NCI-H1048 (cell line): ENCODE results near the gene RALGPS1.

Experiments
- DNase-seq: peaks from one replicate; lab custom pipeline; 2025; lab: John Stamatoyannopoulos, UW

The RALGPS1 gene

DNA sequence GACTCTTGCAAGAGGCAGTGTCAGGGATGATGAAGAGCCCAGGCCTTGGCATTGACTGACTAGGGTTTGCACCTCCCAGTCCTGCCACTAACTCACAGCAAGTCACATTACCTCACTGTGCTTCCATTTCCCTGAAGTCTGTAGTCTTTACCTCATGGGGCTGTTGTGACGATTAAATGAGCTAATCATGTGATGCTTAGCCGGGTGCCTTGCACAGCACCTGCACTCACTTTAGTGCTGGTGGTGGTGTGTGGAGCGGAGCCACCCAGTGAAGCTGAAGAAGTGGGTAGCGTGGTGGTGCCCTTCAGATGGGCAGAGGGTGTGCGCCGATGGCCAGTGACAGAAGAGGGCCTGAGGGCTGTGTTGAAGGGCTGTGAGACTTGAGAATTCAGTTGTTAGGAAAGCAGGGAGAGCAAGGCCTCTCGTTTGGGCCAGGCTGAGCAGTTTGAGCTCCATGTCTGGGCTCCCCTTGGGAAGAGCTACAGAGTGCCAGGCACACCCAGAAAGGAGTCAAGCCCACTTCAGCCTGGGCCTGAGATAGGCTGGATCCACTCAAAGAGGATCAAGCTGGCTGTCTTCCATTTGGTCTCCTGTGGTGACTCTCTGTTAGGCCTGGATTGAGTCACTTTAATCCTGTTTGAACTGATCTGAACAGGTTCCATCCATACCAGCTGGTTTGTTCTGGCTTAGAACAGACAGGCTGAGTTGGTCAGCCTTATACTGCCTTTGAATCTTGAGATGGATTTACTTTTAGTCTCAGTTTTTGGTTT, 42.5 kb downstream of the RALGPS1 start:
- DNase-seq = no peak

GRCh38 chr9:126957687-126958053, 43.1 kb downstream of the RALGPS1 start:
- no peak for DNase-seq

- DNase-seq = no peak
Measured at GRCh38 chr9:126959336-126959735, 44.8 kb downstream of the RALGPS1 start.

DNA sequence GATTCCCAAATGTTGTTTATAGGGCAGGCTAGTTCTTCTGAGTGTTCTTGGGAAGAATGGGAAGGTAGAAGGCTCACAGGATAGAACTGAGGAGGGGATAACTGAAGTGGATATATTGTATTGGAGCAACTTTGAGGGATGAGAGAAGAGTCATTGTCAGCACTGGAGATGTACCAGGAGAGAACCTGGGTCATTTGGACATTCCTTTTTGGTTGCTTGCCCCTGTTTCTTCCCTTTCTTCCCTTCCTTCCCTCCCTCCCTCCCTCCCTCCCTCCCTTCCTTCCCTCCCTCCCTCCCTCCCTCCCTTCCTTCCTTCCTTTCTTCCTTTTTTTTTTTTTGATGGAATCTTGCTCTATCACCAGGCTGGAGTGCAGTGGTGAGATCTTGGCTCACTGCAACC, 45.3 kb downstream of the RALGPS1 start:
- no peak for DNase-seq

DNA sequence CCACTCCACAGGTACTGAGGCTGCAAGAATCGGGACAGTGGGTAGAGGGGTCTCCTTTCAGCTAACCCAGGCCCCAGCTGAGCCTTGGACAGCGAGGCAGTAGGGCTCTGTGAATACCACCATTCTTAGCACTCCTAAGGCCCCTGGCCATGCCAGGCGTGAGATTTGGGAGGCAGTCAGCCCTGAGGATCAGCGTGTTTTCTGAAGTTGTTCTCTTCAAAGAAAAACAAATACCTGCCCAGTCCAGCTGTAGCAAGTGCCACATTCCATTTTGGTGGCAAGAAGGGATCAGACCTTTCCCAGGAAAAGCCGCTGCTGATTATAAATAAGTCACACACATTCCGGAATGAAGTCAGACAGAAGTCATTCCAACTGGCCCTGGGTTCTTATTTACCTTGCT, 47.8 kb downstream of the RALGPS1 start:
- no peak for DNase-seq

- DNase-seq = no peak
Measured at GRCh38 chr9:126965077-126965476, 50.5 kb downstream of the RALGPS1 start.

DNA sequence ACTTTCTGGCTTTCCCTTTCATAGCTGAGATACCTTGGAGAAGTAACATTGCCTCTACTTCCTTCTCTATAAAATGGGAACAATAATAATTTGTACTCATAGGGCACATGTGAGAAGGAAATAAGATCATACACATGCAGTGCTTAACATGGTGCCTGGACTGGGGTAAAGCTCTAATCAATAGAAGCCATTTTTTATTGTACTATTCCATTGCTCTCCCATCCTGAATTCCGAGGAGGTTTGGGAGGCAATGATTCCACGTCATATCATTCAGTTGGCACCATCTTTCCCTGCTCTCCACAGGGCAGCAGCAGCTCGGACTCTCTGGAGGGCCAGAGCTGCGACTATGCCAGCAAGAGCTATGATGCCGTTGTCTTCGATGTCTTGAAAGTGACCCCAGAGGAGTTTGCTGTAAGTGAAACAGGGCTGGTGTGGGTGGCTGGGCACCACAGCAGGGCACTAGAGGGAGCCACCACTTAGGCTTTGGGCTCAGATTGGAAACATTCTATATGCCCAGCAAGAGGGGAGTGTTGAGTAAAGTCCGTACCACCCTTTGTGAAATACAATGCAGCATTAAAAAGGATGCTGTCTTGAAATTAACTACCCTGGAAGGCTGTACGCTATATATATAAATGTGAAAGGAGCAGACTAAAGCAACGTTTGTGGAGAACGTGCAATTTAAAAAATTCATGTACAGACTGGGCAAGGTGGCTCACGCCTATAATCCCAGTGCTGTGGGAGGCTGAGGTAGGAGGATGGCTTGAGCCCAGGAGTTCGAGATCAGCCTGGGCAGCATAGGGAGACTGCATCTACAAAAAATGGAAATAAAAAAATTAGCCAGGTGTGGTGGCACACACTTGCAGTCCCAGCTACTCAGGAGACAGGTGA, 51.2 kb downstream of the RALGPS1 start:
- no peak for DNase-seq

DNA sequence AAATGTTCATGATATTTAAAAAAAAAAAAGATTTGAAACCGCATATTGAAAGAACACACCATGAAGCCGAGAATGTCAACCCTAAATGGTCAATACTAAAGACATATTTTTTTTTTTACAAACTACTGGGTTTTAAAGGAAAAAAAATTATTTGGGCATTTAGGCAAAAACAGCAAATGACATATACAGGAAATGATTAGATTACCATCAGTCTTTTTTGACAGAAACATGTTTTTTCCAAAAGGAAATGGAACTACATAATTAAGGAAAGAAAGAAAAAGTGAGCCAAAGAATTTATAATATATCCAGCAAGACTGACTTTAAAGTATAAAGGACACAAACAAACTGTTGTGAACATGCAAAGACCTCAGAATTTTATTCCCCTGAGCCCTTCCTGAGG, 56.7 kb downstream of the RALGPS1 start:
- DNase-seq = no peak

DNA sequence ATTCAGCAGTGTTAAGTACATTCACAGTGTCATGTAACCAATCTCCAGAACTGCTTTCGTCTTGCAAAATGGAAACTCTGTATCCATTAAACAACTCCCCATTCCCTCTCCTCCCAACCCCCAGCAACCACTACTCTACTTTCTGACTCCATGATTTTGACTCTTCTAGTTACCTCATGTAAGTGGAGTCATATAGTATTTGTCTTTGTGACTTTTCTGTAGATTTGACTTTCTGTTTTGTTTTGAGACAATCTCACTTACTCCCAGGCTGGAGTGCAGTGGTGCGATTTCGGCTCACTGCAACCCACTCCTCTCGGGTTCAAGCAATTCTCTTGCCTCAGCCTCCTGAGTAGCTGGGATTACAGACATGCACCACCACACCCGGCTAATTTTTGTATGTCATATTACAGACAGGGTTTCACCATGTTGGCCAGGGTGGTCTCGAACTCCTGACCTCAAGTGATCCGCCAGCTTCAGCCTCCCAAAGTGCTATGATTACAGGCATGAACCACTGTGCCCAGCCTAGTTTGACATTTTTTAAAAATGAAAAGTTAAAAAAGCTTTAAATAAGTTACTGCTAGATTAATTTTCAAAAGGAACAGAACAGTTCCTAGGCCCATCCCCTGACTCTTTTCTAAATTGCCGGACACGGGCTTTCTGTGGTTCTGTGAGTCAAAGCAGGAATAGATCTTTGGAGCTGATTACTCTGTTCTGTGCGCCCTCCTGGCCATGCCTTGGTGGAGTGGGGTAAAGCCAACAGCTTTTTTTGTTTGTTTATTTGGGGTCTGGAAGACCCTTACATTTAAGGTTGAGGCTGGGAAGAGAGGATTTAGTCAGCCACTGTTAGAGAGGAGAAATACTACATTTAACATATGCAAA, 59.3 kb downstream of the RALGPS1 start:
- no peak for DNase-seq

DNA sequence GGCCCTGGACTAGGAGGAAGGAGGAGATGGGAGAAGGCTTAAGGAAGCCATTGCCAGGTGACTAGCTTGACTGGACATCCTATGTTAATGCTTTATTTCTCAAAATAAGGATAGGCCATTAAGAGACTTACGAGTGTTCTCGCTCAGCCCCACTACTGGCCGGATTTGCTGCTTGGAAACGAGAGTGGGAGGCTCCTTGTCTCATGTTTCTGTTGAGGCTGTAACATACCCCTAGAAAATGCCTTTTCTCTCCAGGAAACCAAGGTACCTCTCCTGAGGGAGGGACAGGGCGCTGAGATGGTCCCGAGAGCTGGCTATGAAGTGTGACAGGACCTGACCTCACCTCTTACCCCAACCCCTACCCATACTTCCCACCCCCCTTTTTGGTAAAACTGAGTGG, 60.0 kb downstream of the RALGPS1 start:
- DNase-seq = no peak

- DNase-seq = no peak
Measured at GRCh38 chr9:126975327-126976220, 61.0 kb downstream of the RALGPS1 start.

- no peak for DNase-seq
Measured at GRCh38 chr9:126979461-126979860, 64.9 kb downstream of the RALGPS1 start.

DNA sequence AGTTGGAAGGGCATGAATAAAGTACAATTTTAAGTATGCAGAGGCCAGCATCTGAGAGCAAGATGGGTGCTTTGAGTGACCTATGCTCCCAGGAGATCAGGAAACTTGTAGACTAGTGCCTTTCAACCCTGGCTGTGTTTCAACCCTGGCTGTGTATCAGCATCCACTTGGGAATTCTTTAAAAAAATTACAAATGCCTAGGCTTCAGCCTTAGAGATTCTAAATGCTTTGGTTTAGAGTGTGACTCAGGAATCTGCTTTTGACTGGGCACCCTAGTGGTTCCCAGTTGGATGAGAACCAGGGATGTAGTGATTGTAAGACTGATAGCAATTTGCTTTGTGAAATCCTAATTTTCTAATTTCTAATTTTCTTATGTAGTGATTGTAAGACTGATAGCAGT, 65.6 kb downstream of the RALGPS1 start:
- DNase-seq = no peak

- DNase-seq = no peak
Measured at GRCh38 chr9:126981218-126981617, 66.6 kb downstream of the RALGPS1 start.

DNA sequence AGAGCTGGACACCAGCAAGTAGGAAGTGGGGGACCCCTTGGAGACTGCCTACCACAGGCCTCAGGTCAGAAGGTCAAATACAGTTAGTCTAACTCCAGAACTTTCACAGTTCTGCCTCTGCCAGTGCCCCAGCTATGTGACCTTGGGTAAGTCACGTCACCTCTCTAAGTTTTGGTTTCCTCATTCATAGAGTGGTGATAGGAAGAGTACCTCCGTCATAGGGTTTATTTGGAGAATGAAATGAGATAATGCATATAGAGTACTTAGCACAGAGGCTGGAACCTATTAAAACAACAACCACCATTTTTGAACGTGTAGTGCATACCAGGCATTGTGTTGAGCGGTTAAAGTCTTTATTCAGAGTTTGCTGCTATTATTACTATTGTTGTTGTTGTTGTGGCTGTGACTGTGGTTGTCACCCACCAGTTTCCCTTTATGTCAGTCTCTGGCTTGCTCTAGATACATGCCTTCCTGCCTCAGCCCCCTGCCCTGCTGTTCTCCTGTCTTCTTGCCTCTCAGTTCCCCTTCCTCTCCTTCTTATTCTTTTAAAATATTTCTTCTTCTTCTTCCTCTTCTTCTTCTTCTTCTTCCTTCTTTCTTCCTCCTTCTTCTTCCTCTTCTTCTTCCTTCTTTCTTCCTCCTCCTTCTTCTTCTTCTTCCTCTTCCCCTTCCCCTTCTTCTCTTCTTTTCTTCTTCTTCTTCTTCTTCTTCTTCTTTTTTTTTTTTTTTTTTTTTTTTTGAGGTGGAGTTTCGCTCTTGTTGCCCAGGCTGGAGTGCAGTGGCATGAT, 67.8 kb downstream of the RALGPS1 start:
- no peak for DNase-seq

- no peak for DNase-seq
Measured at GRCh38 chr9:126983767-126984166, 69.2 kb downstream of the RALGPS1 start.

DNA sequence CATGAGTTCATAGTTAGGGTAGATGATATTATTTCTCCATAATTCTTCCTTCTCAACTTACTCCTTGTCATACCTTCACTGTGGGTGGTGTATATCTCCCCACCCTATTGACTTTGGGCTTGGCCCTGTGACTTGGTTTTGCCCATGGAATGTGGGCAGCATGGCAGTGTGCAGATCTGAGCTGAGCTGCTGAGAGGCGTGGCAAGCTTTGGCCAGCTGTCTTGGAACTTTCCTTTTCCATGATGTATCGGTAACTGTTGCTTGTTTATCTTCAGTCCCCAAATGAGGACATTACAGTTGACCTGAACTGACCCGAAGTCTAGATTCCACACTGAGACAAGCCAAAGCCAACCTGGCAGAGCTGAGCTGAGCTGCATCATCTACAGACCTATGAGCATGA, 70.4 kb downstream of the RALGPS1 start:
- DNase-seq = no peak

- no peak for DNase-seq
Measured at GRCh38 chr9:126985870-126986498, 71.4 kb downstream of the RALGPS1 start.

GRCh38 chr9:126986506-126986951, 71.9 kb downstream of the RALGPS1 start:
- no peak for DNase-seq

DNA sequence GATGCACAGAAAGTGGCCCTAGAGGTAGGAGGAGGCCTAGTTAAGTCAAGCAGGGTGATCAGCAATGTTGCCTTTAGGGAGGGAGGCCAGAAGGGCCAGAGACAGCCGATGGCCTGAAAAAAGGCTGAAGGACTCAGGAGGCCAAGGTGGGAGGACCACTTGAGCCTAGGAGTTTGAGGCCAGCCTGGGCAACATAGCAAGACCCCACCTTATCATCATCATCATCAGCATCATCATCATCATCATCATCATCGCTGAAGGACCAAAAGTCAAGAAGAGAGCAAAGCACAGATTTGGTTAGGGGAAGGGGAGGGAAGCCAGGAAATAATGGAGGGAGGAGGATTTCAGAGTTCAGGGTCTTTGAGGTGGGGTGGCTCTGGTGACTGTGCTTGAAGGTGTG, 74.3 kb downstream of the RALGPS1 start:
- no peak for DNase-seq
